Measurements from ENCODE around the gene EME2. TPM values are rescaled to one million over a fixed set of nuclear protein-coding genes. Genes with fewer than 3 reads are reported as not detected.

EME2 gene
- total and polyA plus RNA-seq, 10 donors = 5.1 to 41.3 (median 27.4) TPM

- DNase-seq = peak; percentile 70
- peaks cover 0 to 79% (median 55%) of the 10 kb centered on the region in 6 donors for H3K36me3 ChIP-seq
Observed at GRCh38 chr16:1787322-1788094, 14.9 kb downstream of the EME2 start.

DNA sequence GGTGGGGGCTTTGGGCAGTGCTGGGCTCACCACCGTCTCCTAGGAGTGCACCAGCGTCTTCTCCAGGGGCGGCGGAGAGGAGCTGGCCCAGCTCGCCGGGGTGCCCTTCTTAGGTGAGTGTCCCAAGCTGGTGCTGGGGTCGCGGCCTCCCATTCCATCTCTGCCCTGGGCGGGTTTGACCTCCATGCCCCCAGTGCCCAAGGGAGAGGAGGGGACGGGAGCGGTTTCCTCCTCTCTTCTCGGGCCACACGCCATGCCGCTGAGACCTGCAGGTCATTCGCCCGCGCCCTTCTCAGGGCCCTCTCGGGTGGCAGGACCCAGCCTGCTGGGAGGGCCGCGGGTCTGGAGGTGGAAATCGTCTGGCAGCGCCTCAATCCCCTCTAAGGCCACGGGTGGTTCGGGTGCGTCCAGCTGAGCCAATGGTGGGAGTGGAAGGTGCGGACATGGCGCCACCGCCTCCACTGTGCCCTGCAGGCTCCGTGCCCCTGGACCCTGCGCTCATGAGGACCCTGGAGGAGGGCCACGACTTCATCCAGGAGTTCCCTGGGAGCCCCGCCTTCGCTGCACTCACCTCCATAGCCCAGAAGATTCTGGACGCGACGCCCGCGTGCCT, 15.6 kb downstream of the EME2 start:
- TF ChIP-seq POLR2AphosphoS5 (IDR thresholded peaks at IDR 0.05) = no peak
- TF ChIP-seq POLR2A (IDR thresholded peaks at IDR 0.05) = no peak
- no peak for TF ChIP-seq CTCF (IDR thresholded peaks at IDR 0.05 in 8 of 11, conservative IDR thresholded peaks at IDR 0.05 in 3 of 11)
- peak; percentile 62 for DNase-seq
- Histone ChIP-seq H3K9me3 (no peaks in the 10 kb centered on the region), H3K27ac (no peak overlapping the region), H3K36me3 (peaks cover 0 to 82% (median 57%) of the 10 kb centered on the region in 6 donors), H3K4me1 (peaks cover 7 to 41% (median 26%) of the 10 kb centered on the region in 6 donors), H3K4me3 (no peak overlapping the region), H3K27me3 (replicated peaks in 1 of 7) (no peaks in the 10 kb centered on the region)
- intact Hi-C loops (cut with DNase I; ENCODE audit: low total_unique reads) = no loop called here
- WGBS, 5 donors = 88 to 94% (median 92%) methylated on average over 23 to 38 of the region's 38 CpGs

More at GRCh38 chr16:1787322-1788094, 14.9 kb downstream of the EME2 start:
- Histone ChIP-seq H3K4me3 (no peak overlapping the region), H3K27ac (no peak overlapping the region), H3K4me1 (peaks cover 7 to 42% (median 26%) of the 10 kb centered on the region in 6 donors), H3K27me3 (replicated peaks in 1 of 7) (no peaks in the 10 kb centered on the region), H3K9me3 (no peaks in the 10 kb centered on the region)
- intact Hi-C loops (cut with DNase I; ENCODE audit: low total_unique reads) = no loop called here
- TF ChIP-seq POLR2A (IDR thresholded peaks at IDR 0.05) (no peak), POLR2AphosphoS5 (IDR thresholded peaks at IDR 0.05) (no peak), CTCF (IDR thresholded peaks at IDR 0.05 in 8 of 11, conservative IDR thresholded peaks at IDR 0.05 in 3 of 11) (no peak)
- WGBS, 5 donors = 90 to 97% (median 94%) methylated on average over 11 to 44 of the region's 44 CpGs

- Histone ChIP-seq H3K9me3 (no peaks in the 10 kb centered on the region), H3K36me3 (peaks cover 0 to 82% (median 57%) of the 10 kb centered on the region in 6 donors), H3K4me1 (peaks cover 7 to 36% (median 21%) of the 10 kb centered on the region in 6 donors), H3K27me3 (replicated peaks in 1 of 7) (no peaks in the 10 kb centered on the region), H3K4me3 (no peak overlapping the region), H3K27ac (no peak overlapping the region)
- intact Hi-C loops (cut with DNase I; ENCODE audit: low total_unique reads) = no loop called here
- 74 to 84% (median 82%) methylated on average over 8 to 19 of the region's 19 CpGs for WGBS, 5 donors
- TF ChIP-seq CTCF (IDR thresholded peaks at IDR 0.05 in 8 of 11, conservative IDR thresholded peaks at IDR 0.05 in 3 of 11) = no peak
- no peak for TF ChIP-seq POLR2A (IDR thresholded peaks at IDR 0.05)
- no peak for TF ChIP-seq POLR2AphosphoS5 (IDR thresholded peaks at IDR 0.05)
- peak; percentile 72 for DNase-seq
Observed at GRCh38 chr16:1788708-1789100, 16.1 kb downstream of the EME2 start.

DNA sequence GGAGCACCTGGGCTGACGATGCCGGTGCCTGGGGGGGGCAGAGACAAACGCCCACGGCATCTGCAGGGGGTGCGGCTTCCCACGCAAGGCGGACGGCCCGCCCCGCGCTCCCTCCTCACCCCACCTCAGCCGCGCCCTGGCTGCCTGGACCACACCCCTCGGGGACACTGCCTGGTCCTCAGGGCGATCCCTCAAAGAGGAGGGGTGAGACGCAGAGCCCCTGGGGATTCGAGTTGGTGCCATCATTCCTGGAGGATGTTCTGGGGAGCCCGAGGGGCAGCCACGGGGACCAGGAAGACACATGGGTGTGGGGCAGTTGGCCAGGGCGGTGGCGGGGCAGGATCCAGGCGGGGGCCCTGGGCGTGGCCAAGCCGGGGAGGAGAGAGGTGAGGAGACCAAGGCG, 17.0 kb downstream of the EME2 start:
- WGBS, 5 donors = 86 to 91% (median 90%) methylated on average over 14 to 25 of the region's 25 CpGs
- peak; percentile 71 for DNase-seq
- Histone ChIP-seq H3K4me1 (peaks cover 0 to 26% (median 13%) of the 10 kb centered on the region in 6 donors), H3K27me3 (replicated peaks in 1 of 7) (no peaks in the 10 kb centered on the region), H3K27ac (no peak overlapping the region), H3K36me3 (peaks cover 0 to 82% (median 57%) of the 10 kb centered on the region in 6 donors), H3K4me3 (no peak overlapping the region), H3K9me3 (no peaks in the 10 kb centered on the region)
- intact Hi-C loops (cut with DNase I; ENCODE audit: low total_unique reads) = no loop called here
- no peak for TF ChIP-seq POLR2A (IDR thresholded peaks at IDR 0.05)
- peak in 1 of 3 donors; percentile 9 for TF ChIP-seq POLR2AphosphoS5 (IDR thresholded peaks at IDR 0.05)

Data from spleen (tissue), 11 donors.